NCI-H2227 treated with DMSO at 0.1 percent for 48 hours (cell line): ENCODE measurements around the gene C7orf57.
"Not testable (repeated sequence)": the region's sequence is repeated elsewhere in the genome, so short reads cannot be mapped to it uniquely, and the experiment has no call there.

ENCODE experiments used
- DNase-seq: peaks from one replicate; lab custom pipeline; 2025; lab: John Stamatoyannopoulos, UW

C7orf57 gene

GRCh38 chr7:48035301-48035966, at the start of gene C7orf57:
TSS of gene C7orf57 (plus strand) at chr7:48035543. CDS start at chr7:48036309, 766 bp downstream.
- peak; percentile 74 for DNase-seq

- no peak for DNase-seq
Measured at GRCh38 chr7:47988496-47989386, 46.6 kb upstream of the C7orf57 start.

- not testable (repeated sequence) for DNase-seq
Measured at GRCh38 chr7:47989607-47990400, 45.5 kb upstream of the C7orf57 start.

- no peak for DNase-seq
Measured at GRCh38 chr7:47990592-47990991, 44.8 kb upstream of the C7orf57 start.

- no peak for DNase-seq
Measured at GRCh38 chr7:47991270-47991669, 44.1 kb upstream of the C7orf57 start.

GRCh38 chr7:47991741-47992311, 43.5 kb upstream of the C7orf57 start:
- peak; percentile 83 for DNase-seq

GRCh38 chr7:47992446-47992845, 42.9 kb upstream of the C7orf57 start:
- no peak for DNase-seq

GRCh38 chr7:47999413-47999812, 35.9 kb upstream of the C7orf57 start:
- no peak for DNase-seq

GRCh38 chr7:48000164-48000563, 35.2 kb upstream of the C7orf57 start:
- DNase-seq, result not testable (repeated sequence)

- DNase-seq, result no peak
Measured at GRCh38 chr7:48004032-48004431, 31.3 kb upstream of the C7orf57 start.

GRCh38 chr7:48004638-48005037, 30.7 kb upstream of the C7orf57 start:
- no peak for DNase-seq

GRCh38 chr7:48006866-48007265, 28.5 kb upstream of the C7orf57 start:
- no peak for DNase-seq

- no peak for DNase-seq
Measured at GRCh38 chr7:48009257-48009656, 26.1 kb upstream of the C7orf57 start.

GRCh38 chr7:48009954-48010353, 25.4 kb upstream of the C7orf57 start:
- DNase-seq, result no peak

GRCh38 chr7:48011323-48011722, 24.0 kb upstream of the C7orf57 start:
- no peak for DNase-seq

GRCh38 chr7:48011951-48012350, 23.4 kb upstream of the C7orf57 start:
- DNase-seq, result no peak

GRCh38 chr7:48016641-48017040, 18.7 kb upstream of the C7orf57 start:
- no peak for DNase-seq

GRCh38 chr7:48017674-48018073, 17.7 kb upstream of the C7orf57 start:
- DNase-seq, result no peak

GRCh38 chr7:48025624-48026023, 9.7 kb upstream of the C7orf57 start:
- DNase-seq, result no peak

GRCh38 chr7:48028938-48029337, 6.4 kb upstream of the C7orf57 start, which contains the start of gene SUN3:
TSS of gene SUN3 (minus strand) at chr7:48029107. CDS start at chr7:48028938, 169 bp downstream.
- no peak for DNase-seq

GRCh38 chr7:48031111-48031510, 4.2 kb upstream of the C7orf57 start:
- no peak for DNase-seq

GRCh38 chr7:48033922-48034321, 1.4 kb upstream of the C7orf57 start:
- DNase-seq, result no peak
